Spleen (tissue), 11 donors: ENCODE data around the gene MEOX2. TPM values are rescaled to one million over a fixed set of nuclear protein-coding genes. Genes with fewer than 3 reads are reported as not detected.

ENCODE experiments used
- DNase-seq: peaks from one replicate; pipeline ENCODE4 v3.0.0-alpha.2; 2020
- H3K27ac ChIP-seq, 8 donors: fragments of 200-600 bp; sonication (generic) in 7 of 8; 1 replicate in 4 of 8; 2 replicates in 4 of 8; pipeline versions ENCODE4 v1.5.0 to v1.8.0; 2016 to 2021; ENCODE audit warnings: inconsistent platforms in 4 of 8, mild to moderate bottlenecking in 4 of 8, moderate library complexity in 1 of 8
- H3K27me3 ChIP-seq, 7 donors: fragments of 200-600 bp; sonication (generic) in 6 of 7; replicated peaks in 1 of 7; 1 replicate in 4 of 7; 2 replicates in 3 of 7; pipeline versions ENCODE4 v1.5.0 to v1.8.0; 2016 to 2021; ENCODE audit warnings: inconsistent platforms in 3 of 7, mild to moderate bottlenecking in 1 of 7
- H3K36me3 ChIP-seq, 6 donors: fragments of 200-600 bp; sonication (generic) in 5 of 6; 1 replicate in 4 of 6; 2 replicates in 2 of 6; pipeline versions ENCODE4 v1.5.0 to v1.8.0; 2016 to 2021; ENCODE audit warnings: inconsistent platforms in 2 of 6
- H3K4me1 ChIP-seq, 6 donors: fragments of 200-600 bp; sonication (generic) in 5 of 6; 1 replicate in 3 of 6; 2 replicates in 3 of 6; pipeline versions ENCODE4 v1.5.0 to v1.8.0; 2016 to 2021; ENCODE audit warnings: inconsistent platforms in 3 of 6
- H3K4me3 ChIP-seq, 8 donors: fragments of 200-600 bp; sonication (generic) in 7 of 8; 1 replicate in 4 of 8; 2 replicates in 4 of 8; pipeline versions ENCODE4 v1.5.0 to v1.8.0; 2016 to 2021; ENCODE audit warnings: inconsistent platforms in 4 of 8, mild to moderate bottlenecking in 4 of 8, moderate library complexity in 2 of 8
- H3K9me3 ChIP-seq, 8 donors: fragments of 200-600 bp; sonication (generic) in 7 of 8; 1 replicate in 4 of 8; 2 replicates in 4 of 8; pipeline versions ENCODE4 v1.5.0 to v1.8.0; 2016 to 2021; ENCODE audit warnings: inconsistent platforms in 4 of 8
- POLR2A ChIP-seq, 3 donors: fragments of 450-650 bp; IDR thresholded peaks; one replicate each; pipeline ENCODE4 v1.5.1; 2017; ENCODE audit warnings: antibody characterized with exemption in 3 of 3, mild to moderate bottlenecking in 1 of 3
- POLR2AphosphoS5 ChIP-seq, 3 donors: sonication (generic); formaldehyde crosslinking; IDR thresholded peaks; one replicate each; pipeline ENCODE4 v1.5.1; 2017; ENCODE audit warnings: antibody characterized with exemption in 3 of 3
- WGBS, 5 donors: extraction: QIAGEN DNeasy Blood & Tissue Kit in 3 of 5; methylation state at CpG; one replicate each; pipeline versions ENCODE4 v1.1.5 to v1.1.7; 2013 to 2018; 5-methylcytosine and 5-hydroxymethylcytosine counted together
- intact Hi-C: fragments of 100-400 bp; cut with DNase I; formaldehyde crosslinking; loops from one replicate; pipeline ENCODE4 v1.15.0; 2023; ENCODE audit warnings: low total_unique reads
- polyA plus RNA-seq, 3 donors: library from polyadenylated mRNA; stranded (reverse); fragments of 200-250 nt; gene quantifications; one replicate each; pipeline ENCODE4 v1.2.1, GENCODE V29; 2013
- total RNA-seq, 7 donors: library from RNA; depleted of rRNA in 3 of 7; stranded (reverse); fragments of >200 nt in 3 of 7; fragmentation: NEBNext Ultra II Directional in 4 of 7; extraction: Animal tissue kit (Norgen Biotek cat#: 25700) in 4 of 7; gene quantifications; one replicate each; pipeline versions ENCODE4 v1.1.0 to v1.2.1, GENCODE V29; 2016 to 2021
- TF ChIP-seq, protein P1 (sequence below), 11 experiments: fragments of 200-600 bp in 7 of 11; fragments of 450-650 bp in 4 of 11; sonication (generic) in 4 of 11; IDR thresholded peaks in 8 of 11; conservative IDR thresholded peaks in 3 of 11; 1 replicate in 7 of 11; 2 replicates in 4 of 11; pipeline versions ENCODE4 v1.4.0 to v1.8.0; 2016 to 2021; ENCODE audit warnings: antibody characterized with exemption in 11 of 11, inconsistent platforms in 4 of 11, mild to moderate bottlenecking in 1 of 11
- donor health status: healthy with polysubstance abuse.
- donor health status: DM: no; HTN: no; CAD: no; lungs with moderate emphysema.
- donor health status: DM: no; HTN: no; CAD: no.
- donor health status: Bipolar disorder and iron deficiency.
- donor health status: healthy.
- donor health status: DM: no; HTN: no; CAD: no.
- donor health status: DM: yes; HTN: yes; CAD: no.

The MEOX2 gene
- total and polyA plus RNA-seq, 10 donors = 0.24 to 1.2 (median 0.64) TPM; not detected in 1

- intact Hi-C loops = no loop called here
Measured at GRCh38 chr7:15723841-15724240, 37.4 kb upstream of the MEOX2 start.

GRCh38 chr7:15720849-15721471, 34.5 kb upstream of the MEOX2 start:
- no peak overlapping the region for H3K27ac ChIP-seq
- WGBS, 5 donors = 53 to 69% (median 61%) methylated on average over 5 of the region's 5 CpGs
- intact Hi-C loops = no loop called here
- no peaks in the 10 kb centered on the region for H3K36me3 ChIP-seq
- no peak overlapping the region for H3K4me3 ChIP-seq
- no peaks in the 10 kb centered on the region for H3K27me3 ChIP-seq
- H3K9me3 ChIP-seq = no peaks in the 10 kb centered on the region
- TF ChIP-seq POLR2A (IDR thresholded peaks at IDR 0.05) (no peak), POLR2AphosphoS5 (IDR thresholded peaks at IDR 0.05) (no peak)
- TF ChIP-seq, protein P1, sequence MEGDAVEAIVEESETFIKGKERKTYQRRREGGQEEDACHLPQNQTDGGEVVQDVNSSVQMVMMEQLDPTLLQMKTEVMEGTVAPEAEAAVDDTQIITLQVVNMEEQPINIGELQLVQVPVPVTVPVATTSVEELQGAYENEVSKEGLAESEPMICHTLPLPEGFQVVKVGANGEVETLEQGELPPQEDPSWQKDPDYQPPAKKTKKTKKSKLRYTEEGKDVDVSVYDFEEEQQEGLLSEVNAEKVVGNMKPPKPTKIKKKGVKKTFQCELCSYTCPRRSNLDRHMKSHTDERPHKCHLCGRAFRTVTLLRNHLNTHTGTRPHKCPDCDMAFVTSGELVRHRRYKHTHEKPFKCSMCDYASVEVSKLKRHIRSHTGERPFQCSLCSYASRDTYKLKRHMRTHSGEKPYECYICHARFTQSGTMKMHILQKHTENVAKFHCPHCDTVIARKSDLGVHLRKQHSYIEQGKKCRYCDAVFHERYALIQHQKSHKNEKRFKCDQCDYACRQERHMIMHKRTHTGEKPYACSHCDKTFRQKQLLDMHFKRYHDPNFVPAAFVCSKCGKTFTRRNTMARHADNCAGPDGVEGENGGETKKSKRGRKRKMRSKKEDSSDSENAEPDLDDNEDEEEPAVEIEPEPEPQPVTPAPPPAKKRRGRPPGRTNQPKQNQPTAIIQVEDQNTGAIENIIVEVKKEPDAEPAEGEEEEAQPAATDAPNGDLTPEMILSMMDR (IDR thresholded peaks at IDR 0.05 in 8 of 11, conservative IDR thresholded peaks at IDR 0.05 in 3 of 11) = peak in 9 of 11 experiments; percentile 10 to 68 (median 53)
- no peak for DNase-seq
- H3K4me1 ChIP-seq = no peaks in the 10 kb centered on the region

More at GRCh38 chr7:15723841-15724240, 37.4 kb upstream of the MEOX2 start:
- H3K4me3 ChIP-seq = no peak overlapping the region
- no peaks in the 10 kb centered on the region for H3K4me1 ChIP-seq
- no peak overlapping the region for H3K27ac ChIP-seq
- H3K36me3 ChIP-seq = no peaks in the 10 kb centered on the region
- no peak for DNase-seq
- H3K27me3 ChIP-seq = no peaks in the 10 kb centered on the region
- TF ChIP-seq POLR2A (IDR thresholded peaks at IDR 0.05) = no peak
- no peak for TF ChIP-seq POLR2AphosphoS5 (IDR thresholded peaks at IDR 0.05)
- TF ChIP-seq, protein P1 (IDR thresholded peaks at IDR 0.05 in 8 of 11, conservative IDR thresholded peaks at IDR 0.05 in 3 of 11) = no peak
- H3K9me3 ChIP-seq = no peaks in the 10 kb centered on the region

GRCh38 chr7:15719311-15719710, 32.8 kb upstream of the MEOX2 start:
- intact Hi-C loops = no loop called here

DNA sequence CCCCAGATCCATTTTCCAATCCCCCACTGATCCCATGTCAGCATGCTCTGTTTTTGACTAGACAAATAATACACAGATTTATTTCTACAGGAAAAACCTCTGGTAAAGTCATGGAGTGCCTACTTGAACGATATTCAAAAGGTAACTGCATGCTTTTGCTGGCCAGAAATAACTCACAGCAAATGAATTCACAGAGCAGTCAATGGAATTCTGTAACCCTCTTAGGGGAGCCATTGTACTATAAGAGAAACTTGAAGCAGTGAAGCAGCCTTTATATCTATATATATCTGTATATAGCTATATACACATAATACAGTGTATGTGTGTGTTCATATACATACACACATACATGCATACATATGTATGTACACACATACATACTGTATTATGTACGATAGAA, 29.0 kb upstream of the MEOX2 start:
- Histone ChIP-seq H3K27me3 (no peaks in the 10 kb centered on the region), H3K4me1 (no peaks in the 10 kb centered on the region), H3K36me3 (no peaks in the 10 kb centered on the region), H3K4me3 (no peak overlapping the region), H3K9me3 (no peaks in the 10 kb centered on the region), H3K27ac (no peak overlapping the region)
- no peak for DNase-seq
- TF ChIP-seq POLR2AphosphoS5 (IDR thresholded peaks at IDR 0.05) (no peak), POLR2A (IDR thresholded peaks at IDR 0.05) (no peak)
- TF ChIP-seq, protein P1 (IDR thresholded peaks at IDR 0.05 in 8 of 11, conservative IDR thresholded peaks at IDR 0.05 in 3 of 11) = no peak
- WGBS, 5 donors = 70 to 83% (median 71%) methylated on average over 2 of the region's 2 CpGs
- intact Hi-C loops = no loop called here

More at GRCh38 chr7:15719311-15719710, 32.8 kb upstream of the MEOX2 start:
- no peak for DNase-seq
- TF ChIP-seq POLR2A (IDR thresholded peaks at IDR 0.05) (no peak), POLR2AphosphoS5 (IDR thresholded peaks at IDR 0.05) (no peak)
- TF ChIP-seq, protein P1 (IDR thresholded peaks at IDR 0.05 in 8 of 11, conservative IDR thresholded peaks at IDR 0.05 in 3 of 11) = no peak
- whole genome bisulfite sequencing, 5 donors = 85 to 98% (median 94%) methylated on average over 1 of the region's 1 CpG
- Histone ChIP-seq H3K36me3 (no peaks in the 10 kb centered on the region), H3K9me3 (no peaks in the 10 kb centered on the region), H3K27me3 (no peaks in the 10 kb centered on the region), H3K4me1 (no peaks in the 10 kb centered on the region), H3K4me3 (no peak overlapping the region), H3K27ac (no peak overlapping the region)
